Stimulated activated CD4-positive, alpha-beta T cell treated with anti-CD3 and anti-CD28 coated beads, Interleukin-4, amount 100 ng/mL, for 1 hour (primary cell): ENCODE measurements around the gene CD38.
"Not testable (repeated sequence)": the region's sequence is repeated elsewhere in the genome, so short reads cannot be mapped to it uniquely, and the experiment has no call there.

Experiments used
- DNase-seq: peaks from one replicate; pipeline ENCODE4 v3.0.0-alpha.2; 2020

The CD38 gene

DNA sequence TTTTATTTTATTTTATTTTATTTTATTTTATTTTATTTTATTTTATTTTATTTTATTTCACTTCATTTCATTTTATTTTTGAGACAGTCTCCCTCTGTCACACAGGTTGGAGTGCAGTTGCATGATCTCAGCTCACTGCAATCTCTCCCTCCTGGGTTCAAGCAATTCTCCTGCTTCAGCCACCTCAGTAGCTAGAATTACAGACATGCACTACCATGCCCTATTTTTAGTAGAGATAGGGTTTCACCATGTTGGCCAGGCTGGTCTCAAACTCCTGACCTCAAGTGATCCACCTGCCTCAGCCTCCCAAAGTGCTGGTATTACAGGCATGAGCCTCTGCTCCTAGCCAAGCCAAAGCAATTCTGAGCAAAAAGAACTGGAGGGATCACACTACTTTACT is 24.4 kb downstream of the CD38 start:
- not testable (repeated sequence) for DNase-seq

DNA sequence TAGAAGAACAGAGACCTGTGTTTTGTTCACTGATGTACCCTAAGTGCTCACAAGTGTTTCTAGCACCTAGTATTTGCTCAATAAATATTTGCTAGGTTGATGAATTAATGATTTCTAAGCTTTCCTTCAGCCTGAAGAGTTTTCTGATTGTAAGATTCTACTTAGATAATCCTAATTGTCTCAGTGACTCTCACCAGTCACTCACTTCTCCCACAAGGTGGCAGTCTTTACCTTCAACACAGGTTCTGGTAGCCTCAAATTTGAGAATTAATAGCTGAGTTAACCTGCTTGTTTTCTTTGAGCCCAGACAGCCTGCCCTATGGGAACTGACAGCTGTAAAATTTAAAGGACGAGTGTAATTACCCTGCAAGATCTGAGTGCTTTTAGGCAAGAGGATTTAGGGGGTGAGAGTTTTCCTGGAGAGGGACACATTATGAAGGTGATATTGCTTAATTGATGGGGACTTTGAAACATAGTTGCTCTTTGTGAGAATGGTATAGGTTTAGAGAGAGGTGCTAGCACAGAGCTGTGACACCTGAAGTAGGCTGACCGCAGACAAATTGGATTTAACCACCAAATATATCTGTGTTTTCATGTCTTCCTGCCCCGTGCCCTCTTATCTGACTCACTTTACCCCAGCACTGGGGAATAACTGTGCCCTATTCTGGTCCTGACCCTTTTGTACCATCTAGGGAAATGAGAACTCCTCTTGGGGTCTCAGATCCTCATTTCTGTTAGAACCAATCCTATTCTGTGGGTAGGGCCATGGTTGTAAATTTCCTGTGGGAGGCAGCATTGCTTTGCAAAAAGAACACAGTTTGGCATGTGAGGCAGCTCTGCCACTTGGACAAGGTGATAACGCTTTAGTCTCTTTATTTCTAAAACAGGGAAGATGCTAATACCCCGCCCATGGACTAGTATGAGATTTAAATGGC is 27.7 kb downstream of the CD38 start:
- no peak for DNase-seq

DNA sequence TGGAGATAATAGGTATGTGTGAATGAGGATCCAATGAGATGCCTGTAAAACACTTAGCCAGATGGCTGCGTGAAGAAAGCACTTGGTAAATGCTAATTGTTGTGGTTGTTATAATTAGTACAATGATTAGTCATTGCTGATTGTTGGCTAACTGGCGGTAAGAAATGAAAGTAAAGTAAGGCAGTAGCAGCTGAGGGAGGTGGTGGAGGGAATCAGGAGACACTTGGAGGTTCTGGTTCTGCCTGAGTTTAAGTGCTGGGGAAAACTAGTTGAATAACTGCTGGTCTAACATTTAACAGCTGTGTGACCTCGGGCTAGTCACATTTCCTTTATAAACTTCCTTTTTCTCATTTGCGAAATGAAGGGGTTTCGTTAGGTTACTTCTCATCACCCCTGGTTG is 30.9 kb downstream of the CD38 start:
- DNase-seq = no peak

DNA sequence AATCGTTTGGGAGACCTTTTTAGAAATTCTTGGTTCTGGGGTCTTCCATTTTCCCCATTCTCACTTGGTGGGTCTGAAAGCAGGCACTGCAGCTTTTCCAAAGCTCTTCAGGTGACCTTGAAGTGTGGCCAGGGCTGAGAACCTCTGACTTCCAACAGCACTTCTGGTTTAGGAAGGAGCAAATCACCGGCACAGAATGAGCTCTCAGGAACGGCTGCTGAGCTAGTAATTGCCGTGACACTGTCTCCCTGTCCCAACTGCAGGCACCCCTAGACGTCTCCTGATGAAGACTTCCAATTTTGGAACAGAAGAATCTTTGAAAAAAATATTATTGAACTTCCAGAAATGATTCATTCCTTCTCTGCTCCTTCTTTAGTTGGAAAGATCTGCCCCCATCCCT is 31.3 kb downstream of the CD38 start:
- DNase-seq = no peak

DNA sequence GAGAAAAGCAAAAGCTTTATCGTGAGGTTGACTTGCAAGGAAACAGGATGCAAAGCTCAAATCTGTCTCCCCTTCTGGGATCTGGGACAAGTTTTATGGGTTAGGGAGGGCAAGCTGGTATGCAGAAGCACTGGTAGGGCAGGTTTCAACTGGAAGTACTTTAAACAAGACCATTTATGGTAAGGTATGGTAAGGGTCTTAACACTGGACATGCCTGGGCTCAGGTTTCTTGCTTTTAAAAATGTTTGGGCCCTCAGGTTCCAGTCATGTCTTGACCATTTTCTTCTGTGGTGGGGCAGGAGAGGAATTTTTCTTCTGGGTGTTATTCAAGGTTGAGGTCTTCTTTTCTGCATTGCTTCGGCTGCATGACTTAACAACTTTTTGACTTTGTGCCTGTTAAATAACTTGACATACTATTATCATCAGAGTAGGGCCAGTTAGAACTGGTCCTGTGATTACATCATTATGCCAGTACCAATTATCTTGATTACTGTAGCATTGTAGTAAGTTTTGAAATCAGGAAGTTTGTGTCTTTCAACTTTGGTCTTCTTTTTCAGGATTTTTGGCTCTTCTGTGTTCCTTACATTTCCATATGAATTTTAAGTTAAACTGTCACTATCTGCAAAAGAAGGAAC is 33.7 kb downstream of the CD38 start:
- no peak for DNase-seq

DNA sequence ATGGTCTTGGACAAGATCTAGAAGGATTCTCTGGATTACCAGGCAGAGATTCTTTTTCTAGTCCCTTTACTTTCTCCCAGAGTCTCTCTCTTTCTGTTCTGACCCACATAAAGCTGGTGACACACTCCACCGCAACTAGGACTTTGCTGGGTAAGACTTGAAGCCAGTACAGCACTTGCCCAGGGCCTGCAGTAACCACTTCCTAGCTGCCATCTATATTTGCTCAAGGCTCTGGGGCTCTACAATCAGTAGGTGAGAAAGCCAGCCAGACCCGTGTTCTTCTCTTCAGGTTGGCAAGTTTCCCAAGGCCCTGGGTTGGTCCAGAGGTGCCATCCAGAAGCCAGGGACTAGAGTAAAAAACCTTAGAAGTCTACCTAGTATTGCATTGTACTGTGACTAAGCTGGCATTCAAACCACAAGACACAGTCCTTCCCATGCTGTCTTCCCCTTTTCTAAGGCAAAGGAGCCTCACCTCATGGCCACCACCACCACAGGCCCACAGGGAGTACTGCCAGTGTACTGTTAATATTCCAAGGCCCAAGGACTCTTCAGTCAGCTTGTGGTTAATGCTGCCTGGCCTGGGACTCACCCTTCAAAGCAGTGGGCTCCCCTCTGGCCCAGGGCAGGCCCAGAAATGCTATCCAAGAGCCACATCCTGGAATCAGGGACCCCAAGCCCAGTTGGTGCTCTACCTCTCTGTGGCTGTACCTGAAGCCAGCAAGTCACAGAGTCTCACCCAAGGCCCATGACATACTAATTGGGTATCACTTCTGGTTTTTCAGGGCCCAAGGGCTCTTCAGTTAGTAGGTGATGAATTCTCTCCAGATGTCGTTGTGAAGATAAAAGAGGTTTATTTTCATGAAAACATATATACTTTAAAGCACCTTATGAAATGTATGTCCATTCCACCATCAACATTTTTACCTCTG is 54.7 kb downstream of the CD38 start:
- no peak for DNase-seq

DNA sequence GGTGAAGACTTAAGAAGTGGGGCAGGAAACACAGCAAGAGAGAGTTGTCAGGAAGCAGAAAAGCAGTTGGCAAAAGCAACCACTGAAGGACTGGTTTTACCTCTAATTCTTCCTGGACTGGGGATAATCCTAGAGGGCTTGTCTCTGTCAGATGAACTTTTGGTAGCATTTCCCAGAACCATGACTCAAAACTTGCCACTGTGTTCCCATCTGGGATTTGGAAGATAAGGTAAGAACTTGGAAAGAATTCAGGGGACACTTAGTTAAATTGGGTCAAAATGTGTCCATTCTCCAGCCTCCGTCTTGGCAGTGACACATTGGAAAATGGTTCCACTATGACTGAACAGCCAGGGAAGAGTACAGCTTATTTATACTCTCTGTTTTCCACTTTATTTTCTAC is 55.7 kb downstream of the CD38 start:
- DNase-seq = no peak

DNA sequence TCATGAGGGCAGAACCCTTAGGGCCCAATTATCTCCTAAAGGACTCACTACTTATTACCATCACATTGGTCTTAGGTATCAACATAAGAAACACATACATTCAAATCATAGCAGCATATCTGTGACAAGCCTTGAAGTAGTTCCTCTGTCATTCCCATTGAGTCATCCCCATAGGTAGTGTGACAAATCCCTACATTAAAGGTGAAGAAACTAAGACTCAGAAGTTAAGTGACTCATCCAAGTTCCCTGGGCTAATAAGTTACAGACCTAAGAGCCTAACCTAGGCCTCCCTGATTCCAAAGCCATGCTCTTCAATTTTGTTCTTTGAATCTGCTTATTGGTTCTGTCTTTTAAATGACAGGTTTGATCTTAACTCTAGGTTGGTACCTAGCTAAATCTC is 58.2 kb downstream of the CD38 start:
- DNase-seq = no peak

DNA sequence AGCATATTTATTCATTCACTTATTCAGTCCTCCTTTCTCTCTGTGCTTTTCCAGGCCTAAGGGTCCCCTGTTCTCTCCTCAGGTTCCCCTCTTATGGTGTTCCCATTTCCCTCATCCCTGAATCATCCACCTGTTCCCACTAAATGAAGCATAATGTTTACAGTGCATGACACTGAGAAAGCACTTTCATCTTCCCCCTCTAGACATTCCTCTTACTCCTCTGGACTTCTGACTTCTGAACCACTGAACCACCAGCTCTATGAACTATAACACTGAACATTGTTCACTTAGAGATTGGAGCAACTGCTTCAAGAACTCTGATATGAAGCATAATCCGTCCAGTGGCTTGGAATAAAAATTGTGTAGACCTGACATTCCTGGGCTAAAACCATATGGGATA is 59.5 kb downstream of the CD38 start:
- DNase-seq = no peak

DNA sequence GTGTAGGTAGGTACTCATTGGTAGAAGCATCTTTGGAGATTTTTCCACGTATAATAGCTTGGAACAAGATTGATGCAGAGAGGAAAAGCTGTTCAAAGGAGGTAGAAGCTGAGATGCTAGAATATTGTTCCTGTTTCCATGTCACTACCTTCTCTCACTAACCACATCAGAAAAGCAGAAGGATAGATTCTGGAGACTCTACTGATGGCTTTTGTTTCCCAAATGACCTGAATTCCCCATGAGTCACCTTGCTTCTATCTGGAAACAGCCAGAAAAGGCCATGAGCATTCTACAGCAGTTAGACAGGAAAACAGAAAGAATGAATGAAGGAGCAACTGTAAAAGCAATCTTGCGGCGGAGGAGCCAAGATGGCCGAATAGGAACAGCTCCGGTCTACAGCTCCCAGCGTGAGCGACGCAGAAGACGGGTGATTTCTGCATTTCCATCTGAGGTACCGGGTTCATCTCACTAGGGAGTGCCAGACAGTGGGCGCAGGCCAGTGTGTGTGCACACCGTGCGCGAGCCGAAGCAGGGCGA is 63.1 kb downstream of the CD38 start:
- not testable (repeated sequence) for DNase-seq

DNA sequence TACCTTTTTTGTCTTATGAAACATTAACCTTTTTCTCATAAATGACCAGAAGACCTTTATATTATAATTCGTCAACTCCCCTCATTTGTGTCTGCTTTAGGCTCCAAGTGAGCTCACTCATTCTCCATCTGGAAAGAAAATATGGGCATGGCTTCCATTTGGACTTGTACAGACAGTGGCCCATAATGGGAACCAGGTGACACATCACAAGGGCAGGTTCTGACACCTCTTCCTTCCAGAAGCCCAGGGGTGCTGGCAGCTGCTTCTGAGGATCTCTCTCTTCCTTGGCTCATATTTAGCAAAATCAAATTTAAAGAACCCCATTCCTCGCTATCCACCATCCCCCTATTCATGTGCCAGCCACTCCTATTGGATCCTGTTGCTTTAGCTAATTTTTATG is 69.6 kb downstream of the CD38 start:
- DNase-seq = no peak

DNA sequence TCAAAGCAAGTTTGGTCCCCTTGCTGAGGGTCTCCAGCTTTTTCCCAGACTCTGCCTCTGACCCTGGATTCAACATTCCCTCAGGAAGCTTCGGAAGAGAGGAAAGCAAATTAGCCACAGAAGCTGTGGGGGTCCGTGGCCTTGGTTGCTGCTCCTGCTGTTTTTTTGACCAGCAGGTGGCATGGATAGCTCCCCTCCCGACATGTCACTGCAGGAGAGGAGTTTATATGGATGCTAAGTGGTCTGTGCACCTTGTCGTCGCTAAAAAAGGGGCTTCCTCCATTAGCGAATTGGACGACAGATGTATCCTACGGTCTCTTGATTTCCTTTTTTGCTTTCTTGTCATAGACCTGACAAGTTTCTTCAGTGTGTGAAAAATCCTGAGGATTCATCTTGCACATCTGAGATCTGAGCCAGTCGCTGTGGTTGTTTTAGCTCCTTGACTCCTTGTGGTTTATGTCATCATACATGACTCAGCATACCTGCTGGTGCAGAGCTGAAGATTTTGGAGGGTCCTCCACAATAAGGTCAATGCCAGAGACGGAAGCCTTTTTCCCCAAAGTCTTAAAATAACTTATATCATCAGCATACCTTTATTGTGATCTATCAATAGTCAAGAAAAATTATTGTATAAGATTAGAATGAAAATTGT is 70.2 kb downstream of the CD38 start:
- no peak for DNase-seq

DNA sequence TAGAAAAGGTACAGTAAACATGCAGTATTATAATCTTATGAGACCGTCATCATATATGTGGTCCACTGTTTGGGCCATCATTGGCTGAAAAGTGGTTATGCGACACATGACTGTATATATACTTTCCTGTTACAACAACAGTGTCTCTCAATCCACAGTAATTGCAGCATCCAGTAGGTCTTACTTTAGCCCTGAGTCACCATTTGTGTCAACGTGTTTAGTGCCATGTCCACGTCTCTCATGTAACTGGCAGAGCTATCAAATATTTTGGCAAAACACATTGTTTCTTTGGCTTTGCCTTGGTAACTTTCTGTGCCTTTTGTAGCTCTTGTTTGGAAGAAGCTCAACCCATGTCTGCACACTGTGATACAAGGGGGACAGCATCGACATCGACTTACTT is 73.8 kb downstream of the CD38 start:
- no peak for DNase-seq

DNA sequence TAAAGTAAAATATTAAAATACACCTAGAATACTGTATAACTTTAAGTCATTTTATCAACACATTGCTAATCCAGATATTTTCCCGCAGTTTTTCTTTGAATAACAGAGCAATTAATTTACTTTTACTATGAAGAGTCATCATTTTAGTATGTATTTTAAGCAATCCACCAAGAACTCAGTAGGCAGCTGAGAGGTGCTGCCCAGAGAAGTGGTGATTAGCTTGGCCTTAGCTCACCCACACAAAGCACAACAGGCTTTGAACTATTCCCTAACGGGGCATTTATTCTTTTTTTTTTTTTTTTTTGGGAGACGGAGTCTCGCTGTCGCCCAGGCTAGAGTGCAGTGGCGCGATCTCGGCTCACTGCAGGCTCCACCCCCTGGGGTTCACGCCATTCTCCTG is 74.4 kb downstream of the CD38 start:
- DNase-seq = no peak

DNA sequence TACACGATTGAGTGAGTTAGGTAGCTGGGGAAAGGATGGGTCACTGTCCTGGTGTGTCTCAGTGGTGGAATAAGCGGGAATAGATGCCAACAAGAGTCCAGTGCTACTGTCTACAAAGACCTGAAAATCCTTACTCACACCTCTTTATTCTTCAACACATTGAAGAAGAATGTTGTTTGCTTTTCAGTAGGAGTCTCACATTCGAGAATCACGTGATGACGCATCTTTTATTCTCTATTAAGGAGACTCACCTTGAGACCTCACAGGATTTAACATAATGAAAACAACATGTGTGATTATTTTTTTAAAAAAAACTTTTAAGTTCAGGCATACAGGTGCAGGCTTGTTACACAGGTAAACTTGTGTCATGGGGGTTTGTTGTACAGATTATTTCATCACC is 75.2 kb downstream of the CD38 start:
- DNase-seq = no peak

DNA sequence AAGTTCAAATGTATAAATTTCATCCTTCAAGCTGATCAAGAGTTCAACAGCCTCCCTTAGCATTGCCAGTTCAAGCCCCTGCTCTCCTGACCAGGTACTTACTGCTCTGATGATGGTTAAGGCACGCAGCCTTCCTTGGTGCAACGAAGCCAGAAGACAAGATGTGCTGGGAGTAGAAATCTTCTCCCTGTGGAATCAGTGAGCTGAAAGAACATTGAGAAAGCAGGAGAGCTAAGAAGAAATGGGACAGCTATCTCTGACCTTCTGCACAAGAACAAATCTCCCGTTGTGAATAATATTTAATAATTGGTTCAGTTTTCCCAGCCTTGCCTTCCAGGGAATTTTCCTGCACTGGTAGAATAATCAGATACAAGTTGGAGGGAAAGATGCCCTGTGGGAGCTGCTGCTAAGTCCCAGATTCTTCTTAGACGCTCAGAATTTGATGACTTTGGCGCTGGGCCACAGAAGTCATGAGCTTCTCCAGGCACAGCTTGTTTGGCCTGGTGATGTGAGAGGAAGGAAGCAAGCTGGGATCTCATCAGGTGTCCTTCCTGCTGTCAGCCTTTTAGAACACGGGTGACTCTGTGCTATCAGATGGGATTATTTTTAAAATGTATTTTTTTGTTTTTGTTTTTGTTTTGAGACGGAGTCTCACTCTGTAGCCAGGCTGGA is 77.8 kb downstream of the CD38 start:
- DNase-seq = no peak

DNA sequence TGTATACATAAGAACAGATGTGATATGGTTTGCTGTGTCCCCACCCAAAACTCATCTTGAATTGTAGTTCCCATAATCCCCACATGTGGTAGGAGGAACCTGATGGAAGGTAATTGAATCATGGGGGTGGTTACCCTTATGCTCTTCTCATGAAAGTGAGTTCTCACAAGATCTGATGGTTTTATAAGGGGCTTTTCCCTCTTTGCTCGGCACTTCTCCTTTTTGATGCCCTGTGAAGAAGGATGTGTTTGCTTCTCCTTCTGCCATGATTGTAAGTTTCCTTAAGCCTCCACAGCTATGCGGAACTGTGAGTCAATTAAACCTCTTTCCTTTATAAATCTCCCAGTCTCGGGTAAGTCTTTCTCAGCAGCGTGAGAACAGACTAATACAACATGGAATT is 83.1 kb downstream of the CD38 start:
- DNase-seq = not testable (repeated sequence)

DNA sequence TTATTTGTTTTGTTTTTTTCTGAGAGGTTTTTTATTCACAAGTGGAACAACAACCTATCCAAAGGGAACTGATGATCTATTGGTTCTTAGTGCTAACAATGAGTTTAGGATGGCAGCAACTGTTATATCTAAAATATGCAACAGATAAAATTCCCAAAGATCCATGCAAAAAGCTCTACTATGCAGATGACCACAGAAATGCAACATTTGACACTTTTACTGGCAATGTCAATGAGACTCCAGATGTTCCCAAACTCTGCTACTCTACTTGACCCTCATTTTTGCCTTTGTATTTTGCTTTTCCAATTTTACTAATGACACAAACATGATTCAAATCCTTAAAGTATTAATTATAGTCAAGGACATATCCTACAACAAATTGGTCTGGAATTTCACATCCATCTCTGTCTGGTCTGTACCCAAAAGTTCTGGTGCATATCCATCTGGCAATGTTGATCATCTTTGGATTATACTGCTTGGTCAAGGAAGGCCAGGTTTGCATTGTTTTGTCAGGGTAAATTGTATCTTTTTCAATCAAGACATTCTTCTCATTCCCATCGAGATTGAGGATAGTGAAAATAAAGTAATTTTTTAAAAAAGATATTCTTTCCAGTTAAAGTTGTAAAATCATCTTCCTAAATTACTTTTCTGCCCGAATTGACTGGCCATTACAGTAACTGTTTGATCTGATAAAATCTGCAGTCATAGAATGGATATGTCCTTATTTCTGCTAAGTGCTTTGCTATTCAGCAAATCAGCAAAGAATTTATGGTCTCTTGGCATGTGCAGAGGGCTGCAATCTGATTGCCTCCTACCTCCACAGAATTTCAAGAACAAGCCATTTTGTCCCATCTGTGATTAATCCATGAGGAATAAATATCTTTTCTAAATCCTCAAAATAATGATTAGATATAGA is 86.8 kb downstream of the CD38 start:
- no peak for DNase-seq

DNA sequence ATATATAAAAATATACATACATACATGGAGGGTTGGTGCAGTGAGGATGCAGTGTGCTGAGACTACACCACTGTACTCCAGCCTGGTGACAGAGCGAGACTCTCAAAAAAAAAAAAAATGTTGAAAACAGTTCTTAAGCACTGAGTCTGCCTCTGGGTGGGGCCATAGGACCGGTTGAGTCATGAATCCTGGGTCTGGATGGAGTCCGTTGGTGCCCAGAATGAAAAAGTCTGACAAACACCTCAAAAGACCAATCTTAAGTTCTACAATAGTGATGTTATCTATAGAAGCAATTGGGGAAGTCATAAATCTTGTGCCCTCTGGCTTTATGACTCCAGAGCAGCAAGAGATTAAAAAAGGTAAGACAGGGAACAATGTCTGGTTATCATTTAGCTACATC is 90.0 kb downstream of the CD38 start:
- DNase-seq = no peak

DNA sequence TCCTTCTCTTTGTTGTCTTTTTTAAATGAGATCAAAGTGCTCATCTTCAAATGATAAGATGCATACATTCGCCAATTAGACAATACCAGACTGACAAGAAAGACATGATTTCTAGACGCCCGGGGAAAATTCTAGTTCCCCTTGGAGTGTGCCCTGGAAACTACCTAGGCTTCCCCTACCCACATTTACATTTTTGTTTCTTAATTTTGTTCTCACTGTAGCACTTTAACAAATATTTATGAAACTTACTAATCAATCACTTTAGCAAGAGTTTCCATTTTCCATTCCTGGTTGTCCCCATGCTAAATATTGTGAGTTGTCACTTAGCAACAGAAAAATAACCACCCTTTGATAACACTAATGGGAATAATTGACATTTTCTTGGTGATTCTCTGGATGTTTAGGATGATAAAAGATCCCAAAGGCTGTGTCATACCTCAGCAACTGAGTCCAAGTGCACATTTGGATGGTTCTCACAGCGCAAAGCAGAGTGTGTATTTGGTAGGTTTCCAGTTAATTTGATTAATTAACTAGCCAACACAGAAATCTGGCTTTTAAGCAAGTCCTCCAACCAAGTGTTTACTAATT is 90.8 kb downstream of the CD38 start:
- DNase-seq = no peak

DNA sequence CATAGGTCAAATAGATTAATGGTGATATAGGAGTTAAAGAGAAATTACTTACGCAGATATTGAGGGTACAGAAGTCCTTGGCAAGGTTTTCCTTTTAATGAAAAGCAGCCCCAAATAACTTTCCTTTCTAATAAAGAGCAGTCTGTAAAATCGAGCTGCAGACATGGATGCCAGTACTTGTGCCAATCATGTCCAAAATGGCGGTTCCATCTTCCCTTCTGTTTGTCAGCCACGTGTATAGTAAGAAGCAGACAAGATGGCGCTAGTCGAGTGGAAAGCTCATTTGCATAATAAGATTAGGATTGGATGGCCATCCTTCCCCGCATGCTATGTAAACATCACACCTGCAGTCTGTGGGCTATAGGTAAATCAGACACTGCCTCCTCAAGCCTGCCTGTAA is 92.0 kb downstream of the CD38 start:
- DNase-seq = no peak
